GM12874 (cell line): ENCODE data around the gene CYP11A1.

Source experiments
- TF ChIP-seq, protein P1 (sequence below): IDR thresholded peaks from 2 replicates; pipeline ENCODE4 v1.5.1; 2011; ENCODE audit warnings: low read depth, mild to moderate bottlenecking, control low read depth, low read length, moderate library complexity; ENCODE audit not compliant: insufficient read depth

Gene CYP11A1

DNA sequence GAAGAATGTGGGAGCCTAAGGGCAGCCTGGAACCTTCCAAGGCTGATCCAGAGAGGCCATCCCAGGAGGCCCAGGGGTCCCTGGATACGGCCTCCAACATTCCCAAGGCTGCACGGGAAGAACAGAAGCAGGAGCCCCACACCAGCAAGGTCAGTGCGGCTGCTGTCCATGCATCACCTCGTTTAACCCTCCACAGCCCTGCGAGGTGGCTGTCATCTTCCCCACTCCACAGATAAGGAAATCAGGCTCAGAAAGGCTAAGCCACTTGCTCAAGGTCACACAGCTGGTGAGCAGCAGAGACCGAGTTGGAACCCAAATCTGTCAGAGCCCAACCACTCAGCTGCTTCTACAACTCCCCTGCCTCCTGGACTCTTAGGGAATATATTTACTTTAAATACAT, 44.7 kb upstream of the CYP11A1 start:
- TF ChIP-seq, protein P1, sequence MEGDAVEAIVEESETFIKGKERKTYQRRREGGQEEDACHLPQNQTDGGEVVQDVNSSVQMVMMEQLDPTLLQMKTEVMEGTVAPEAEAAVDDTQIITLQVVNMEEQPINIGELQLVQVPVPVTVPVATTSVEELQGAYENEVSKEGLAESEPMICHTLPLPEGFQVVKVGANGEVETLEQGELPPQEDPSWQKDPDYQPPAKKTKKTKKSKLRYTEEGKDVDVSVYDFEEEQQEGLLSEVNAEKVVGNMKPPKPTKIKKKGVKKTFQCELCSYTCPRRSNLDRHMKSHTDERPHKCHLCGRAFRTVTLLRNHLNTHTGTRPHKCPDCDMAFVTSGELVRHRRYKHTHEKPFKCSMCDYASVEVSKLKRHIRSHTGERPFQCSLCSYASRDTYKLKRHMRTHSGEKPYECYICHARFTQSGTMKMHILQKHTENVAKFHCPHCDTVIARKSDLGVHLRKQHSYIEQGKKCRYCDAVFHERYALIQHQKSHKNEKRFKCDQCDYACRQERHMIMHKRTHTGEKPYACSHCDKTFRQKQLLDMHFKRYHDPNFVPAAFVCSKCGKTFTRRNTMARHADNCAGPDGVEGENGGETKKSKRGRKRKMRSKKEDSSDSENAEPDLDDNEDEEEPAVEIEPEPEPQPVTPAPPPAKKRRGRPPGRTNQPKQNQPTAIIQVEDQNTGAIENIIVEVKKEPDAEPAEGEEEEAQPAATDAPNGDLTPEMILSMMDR: no peak

DNA sequence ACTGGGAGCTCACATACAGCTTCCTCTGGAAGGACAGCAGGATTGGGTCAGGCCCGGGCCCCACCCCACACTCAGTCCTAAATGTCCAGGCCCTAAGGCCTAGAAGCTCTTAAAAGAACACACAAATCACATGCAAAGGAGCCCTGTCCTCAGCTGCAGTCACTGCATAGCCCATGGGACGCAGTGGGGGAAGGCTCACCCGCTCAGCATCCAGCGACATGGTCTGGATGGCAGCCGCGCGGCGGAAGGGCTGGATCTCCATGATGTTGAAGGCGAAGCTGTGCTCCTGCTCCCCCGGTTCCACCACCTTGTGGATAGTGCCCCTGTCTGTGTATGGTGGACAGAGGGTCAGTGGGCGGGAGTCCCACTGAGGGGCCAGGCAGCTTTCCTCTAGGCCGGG, 44.2 kb upstream of the CYP11A1 start:
- TF ChIP-seq, protein P1: no peak

DNA sequence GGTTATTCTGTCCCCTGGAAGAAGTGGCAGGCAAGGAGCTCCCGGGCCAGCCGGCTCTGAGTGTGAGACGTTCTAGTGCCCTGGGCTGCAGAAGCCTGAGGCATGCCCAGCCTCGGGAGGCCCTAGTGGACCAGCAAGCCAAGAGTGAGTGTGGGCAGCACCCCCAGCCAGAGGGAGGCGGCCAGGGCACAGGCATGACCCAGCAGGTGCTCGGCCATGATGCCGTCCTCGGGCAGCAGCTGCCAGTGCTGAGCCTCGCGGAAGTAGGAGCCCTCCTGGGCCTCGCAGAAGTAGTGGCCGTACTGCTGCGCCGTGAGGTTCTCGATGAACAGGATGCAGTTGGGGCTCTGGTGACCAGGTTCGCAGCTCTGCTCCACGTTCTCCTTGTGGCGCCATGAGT, 43.1 kb upstream of the CYP11A1 start:
- TF ChIP-seq, protein P1: no peak

DNA sequence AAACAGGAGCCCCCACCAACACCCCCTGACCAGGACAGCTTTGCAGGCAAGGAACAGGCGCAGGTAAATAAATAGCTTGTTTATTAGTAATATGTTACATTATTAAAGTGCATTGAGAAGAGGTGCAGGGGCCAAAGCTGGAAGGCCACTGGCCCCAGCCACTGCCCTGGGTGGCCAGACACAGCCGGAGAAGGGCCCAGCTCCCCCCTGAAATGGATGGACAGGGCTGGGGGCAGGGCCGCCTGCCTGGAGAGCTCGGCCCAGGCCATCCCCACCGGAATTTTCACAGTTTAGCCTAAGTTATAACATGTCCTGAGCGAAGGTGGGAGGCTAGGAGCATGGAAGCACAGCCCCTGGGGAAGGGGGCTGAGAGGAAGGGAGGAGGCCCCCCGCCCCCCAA, 41.8 kb upstream of the CYP11A1 start:
- TF ChIP-seq, protein P1: no peak

DNA sequence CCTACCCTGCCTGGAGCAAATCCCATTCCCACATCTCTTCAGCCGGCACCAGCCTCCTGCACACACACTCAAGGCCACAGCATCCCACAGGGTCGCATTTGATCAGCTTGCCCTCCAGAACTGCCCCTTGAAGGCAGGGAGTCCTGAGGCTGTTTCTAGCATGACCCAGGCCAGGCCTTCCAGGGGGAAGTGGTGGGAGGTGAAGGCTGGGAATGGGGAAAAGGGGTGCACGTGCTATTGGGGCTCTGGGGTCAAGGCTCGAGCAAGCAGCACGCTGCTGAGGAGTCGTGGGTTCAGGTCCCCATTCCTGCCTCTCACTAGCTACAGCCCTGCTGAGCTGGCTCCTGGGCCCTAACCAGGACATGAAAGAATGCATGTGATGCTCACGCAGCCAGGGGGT, 41.4 kb upstream of the CYP11A1 start:
- TF ChIP-seq, protein P1: no peak

DNA sequence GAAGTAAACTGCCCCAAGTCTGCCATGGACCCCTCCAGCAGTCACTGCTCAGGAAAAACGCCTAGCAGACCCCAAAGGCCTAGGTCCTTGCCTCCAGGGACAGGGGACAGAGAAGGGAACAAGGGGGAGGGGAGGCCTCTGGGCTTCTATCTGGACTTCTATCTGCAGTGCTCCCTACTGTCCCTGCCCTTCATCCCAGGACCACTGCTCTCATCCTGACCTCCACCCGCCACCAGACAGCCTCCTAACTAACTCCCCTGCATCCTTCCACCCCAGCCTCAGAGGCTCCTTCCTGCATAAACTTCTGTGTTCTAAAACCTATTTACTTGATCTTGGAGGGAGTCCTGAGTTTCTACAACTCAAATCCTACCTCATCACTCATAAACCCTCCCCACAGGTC, 40.9 kb upstream of the CYP11A1 start:
- TF ChIP-seq, protein P1: no peak

DNA sequence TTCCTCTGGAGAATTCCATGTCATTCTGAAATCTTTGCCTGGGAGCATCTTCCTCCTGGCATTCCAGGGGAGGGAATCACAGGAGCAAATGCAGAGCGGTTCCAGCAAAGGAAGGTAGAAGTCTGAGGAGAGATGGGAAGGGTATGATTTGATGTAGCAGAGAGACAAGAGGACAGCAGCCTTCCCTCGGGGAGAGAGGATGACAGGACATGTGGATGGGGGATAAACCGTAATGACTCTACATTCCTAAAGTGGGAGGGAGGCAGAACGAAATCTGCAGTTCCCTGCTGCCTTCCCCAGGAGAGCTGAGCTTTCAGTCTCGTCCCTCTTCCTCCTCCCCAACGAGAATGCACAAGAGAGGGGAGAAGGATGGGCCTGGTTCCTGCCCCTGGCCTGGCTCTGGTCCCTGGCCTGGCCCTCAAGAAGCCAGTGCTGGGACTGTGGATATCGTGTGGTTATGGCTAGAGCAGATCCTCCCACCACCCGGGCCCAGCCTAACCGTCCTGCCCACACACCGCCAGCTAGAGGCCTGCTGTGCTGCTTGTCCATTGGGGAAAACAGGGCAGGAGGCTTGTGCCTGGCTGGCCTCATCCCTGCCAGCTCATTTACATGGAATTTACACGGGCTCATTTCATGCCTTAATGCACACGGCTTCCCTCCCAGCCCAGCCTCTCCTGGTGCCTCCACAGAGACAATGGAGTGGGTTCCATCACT, 39.7 kb upstream of the CYP11A1 start:
- TF ChIP-seq, protein P1: no peak
